Right lung (tissue), 5 donors: ENCODE measurements around the gene KAT7. TPM values are rescaled to one million over a fixed set of nuclear protein-coding genes. Genes with fewer than 3 reads are reported as not detected.

ENCODE experiments used
- DNase-seq, 2 donors: peaks; one replicate each; pipeline ENCODE4 v3.0.0-alpha.2; 2013
- polyA plus RNA-seq, 5 donors: library from polyadenylated mRNA; unstranded; fragments of 120-200 nt; gene quantifications; one replicate each; pipeline versions ENCODE4 v1.2.1 to v1.2.3, GENCODE V29; 2013; ENCODE audit warnings: inconsistent platforms in 1 of 5, low replicate concordance in 1 of 5; ENCODE audit not compliant: insufficient read length in 5 of 5, insufficient read depth in 1 of 5

The KAT7 gene
- polyA plus RNA-seq, 5 donors = 39.5 to 53.5 (median 51.3) TPM

DNA sequence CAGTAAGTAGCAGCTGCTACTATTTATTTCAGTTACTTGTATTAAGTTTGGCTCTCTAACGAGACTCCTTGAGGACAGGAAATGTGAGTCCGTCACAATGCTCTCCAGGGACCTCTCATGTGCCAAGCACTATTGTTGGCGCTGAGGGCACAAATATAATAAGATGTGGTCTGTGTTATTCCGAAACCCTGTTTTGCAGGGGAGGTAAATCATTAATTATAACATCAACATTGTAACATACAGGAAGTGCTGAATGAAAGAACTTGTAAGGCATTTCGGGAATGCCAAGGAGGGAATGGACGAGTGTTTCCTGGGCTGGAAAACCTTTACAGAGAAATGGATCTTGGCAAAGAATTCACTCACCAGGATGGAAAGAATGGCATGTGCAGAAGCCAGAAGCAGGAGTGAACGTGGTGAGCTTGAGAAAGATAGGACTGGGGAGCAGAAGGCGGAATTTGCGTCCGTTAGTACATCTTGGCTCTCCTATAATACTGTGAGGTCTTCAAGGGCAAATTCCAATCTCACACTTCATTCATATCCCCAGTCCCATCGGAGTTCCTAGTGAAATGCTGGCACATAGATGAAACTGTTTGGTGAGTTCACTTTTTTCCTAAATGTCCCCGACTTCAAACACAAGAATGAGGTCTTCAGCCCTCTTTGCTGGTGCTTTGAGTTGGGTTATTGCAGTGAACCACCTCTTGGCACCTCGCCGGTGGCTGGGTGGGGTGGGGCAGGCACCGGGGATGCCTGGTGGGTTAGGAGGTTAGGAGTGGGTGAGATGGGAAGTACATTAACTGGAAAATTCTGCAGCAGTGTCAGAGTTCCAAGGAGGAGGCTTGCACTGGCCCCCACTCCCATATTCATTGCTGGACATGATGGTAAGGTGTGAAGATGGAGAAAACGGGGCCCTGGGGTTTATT lies 47.9 kb downstream of the KAT7 start:
- peak; percentile 62 to 63 for DNase-seq

DNA sequence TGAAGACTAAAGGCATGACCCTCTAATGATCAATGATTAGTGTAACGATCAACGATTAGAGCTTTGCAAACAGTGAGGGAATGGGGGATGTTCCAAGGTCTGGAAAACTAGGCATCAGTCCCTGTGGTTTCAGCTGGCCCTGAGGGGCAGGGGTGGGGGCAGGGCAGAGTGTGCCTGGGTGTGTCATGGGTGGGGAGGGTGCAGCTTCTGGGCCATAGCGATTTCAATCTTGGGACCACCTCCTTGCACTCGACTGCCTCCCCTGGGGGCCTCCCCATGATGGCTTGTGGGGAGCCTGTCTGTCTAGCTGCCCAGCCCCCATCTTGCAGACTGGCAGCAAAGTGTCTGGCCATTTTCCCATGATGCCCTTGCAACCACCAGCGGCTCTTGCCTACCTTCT lies 51.0 kb downstream of the KAT7 start:
- no peak for DNase-seq

DNA sequence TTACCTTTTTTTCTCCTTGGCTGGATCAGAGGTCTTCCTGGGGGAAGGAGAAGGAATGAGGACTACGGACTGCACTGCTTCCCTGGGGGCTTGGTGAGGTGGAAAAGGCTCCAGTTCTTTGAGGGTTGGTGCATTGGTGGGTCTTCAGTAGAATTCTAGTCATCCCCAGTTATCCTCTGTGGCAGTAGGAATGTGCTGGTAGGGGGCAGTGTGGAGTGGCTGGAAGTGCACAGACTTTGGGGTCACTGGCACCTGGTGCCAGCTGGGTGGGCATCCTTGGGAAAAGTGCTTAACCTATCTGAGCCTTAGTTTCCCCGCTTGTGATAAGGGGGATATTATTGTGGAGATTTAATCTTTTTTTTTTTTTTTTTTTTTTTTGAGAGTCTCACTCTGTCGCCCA lies 53.1 kb downstream of the KAT7 start:
- no peak for DNase-seq

- DNase-seq = no peak
Observed at GRCh38 chr17:49842371-49842770, 53.9 kb downstream of the KAT7 start.

GRCh38 chr17:49842846-49843245 lies 54.4 kb downstream of the KAT7 start:
- DNase-seq = no peak

DNA sequence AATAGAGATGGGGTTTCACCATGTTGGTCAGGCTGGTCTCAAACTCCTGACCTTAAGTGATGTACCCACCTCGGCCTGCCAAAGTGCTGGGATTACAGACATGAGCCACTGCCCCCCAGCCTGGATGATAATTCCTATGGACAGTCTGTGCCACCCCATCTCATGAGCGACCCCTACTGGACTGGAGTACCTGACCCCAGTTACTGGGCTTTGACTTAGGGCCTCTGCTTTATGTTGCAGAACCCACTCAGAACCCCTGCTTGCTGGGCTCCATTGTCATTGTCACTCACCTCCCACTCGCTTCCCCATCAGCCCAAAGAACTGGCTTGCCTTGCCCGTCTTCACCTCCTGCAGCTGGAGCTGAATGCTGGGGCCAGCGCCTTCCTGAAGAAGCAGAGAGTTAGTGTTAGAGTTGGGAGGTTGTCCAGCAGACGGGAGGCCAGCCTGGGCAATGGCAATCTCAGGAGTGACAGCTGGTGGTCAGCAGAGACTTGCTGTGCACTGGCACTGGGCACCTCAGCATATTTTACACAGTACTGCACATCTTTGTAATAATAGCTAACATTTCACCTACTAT lies 55.4 kb downstream of the KAT7 start:
- no peak for DNase-seq

DNA sequence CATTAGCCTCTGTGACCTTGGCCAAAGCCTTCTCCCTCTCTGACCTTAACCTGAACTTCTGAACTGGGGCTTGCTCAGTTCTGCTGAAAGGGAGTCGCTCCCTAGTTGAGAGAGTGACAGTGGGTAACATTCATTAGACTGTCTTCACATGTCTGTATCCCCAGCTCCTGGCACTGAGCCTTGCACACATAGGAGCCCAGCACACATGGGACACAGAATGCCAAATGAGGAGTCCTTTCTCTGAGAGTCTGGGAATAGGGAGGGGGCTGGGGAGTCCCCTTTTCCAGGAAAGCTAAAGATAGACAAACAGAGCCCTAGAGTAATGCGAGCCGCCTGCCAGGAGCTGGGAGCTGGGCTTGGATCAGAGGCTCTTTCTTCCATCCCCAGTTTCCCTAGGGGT lies 56.8 kb downstream of the KAT7 start:
- no peak for DNase-seq

- DNase-seq = no peak
Observed at GRCh38 chr17:49846938-49847712, 58.6 kb downstream of the KAT7 start.

DNA sequence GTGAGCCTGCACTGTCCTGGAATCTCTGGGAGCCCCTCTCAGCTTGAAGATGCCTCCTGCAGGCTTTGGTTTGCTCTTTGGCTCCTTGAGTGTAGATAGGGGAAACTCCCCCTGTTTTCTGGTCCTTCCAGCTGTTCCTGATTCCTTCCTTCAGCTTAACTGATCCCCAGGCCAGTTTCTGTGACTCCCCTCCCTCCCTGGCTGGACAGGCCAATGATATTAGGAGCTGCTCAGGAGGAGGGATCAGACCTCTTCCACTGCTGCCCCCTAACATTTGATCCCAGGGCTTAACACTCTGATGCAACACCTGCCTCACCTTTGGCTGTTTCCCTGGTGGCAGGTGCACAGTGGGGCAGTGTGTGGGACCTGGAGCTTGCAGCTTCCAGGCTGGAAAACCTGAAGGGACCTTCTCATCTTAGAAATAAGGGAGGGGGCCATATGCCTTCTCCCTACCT lies 59.6 kb downstream of the KAT7 start, which contains the start of gene TAC4:
Gene TAC4, minus strand, starts transcription at position 51 of the 455 bp plus-strand sequence. CDS start 52 bp downstream, outside the sequence.
- no peak for DNase-seq

GRCh38 chr17:49848739-49849138 lies 60.3 kb downstream of the KAT7 start:
- no peak for DNase-seq

GRCh38 chr17:49850218-49850610 lies 61.7 kb downstream of the KAT7 start:
- no peak for DNase-seq

GRCh38 chr17:49850772-49851386 lies 62.4 kb downstream of the KAT7 start:
- no peak for DNase-seq

DNA sequence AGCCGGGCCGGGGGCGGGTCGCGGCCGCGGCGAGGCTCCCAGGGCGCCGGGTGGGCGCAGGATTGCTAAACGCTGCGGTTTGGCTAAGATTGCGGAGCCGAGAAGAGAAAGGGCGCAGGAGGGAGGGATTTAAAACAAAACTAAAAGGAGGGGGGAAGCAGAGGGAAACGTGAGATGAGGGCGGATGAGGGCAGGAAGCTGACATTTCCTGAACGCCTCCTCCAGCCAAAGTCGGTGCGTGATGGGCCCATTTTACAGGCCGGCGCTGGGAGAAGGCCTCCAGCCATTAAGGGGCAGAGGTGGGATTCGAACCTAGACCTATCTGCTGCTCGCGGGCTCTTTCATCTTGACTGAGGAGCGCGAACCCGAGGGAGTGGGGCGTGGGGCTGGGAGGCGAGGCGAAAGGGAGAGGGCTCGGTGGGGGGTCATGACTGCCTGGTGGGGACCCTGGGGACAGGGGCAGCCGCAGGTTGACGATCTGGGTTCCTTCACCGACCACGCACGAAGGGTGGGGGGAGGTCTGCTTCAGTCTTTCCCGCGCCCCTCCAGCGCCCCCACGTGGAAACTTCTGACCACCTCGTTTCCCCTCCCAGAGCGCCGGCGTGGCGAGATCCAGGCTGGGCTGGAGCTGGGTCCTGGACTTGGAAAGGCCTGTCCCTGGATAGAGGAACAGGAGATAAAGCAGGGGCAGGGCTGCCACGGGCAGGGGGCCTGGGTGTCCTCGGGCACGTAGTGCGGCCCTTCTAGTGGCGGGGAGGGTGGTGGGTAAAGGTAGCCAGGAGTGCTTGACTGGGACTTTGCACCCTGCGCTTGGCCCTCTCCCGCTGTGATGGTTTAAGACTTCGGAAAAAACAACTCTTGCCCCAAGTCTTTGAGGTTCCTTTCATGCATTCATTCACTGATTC lies 63.2 kb downstream of the KAT7 start:
- peak; percentile 51 to 58 for DNase-seq

- no peak for DNase-seq
Observed at GRCh38 chr17:49853470-49854015, 65.1 kb downstream of the KAT7 start.

DNA sequence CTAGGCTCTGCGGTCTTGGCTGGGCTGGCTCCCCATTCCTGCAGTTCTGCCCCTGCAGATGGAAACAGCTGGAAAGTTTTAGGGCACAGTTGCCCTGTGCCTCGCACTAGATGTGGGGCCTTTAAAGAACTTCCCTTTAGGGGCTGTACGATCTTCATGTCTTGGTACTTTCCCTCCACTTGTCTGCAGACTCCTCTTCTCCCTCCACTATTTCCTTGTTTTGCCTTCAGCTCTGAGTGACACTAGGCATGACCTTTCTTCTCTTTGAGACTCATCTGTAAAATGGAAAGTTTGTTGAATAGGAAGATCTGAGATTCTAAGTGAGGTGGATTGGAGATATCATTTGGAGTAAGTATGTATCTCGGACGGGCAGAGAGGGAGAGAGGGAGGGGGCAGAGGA lies 65.6 kb downstream of the KAT7 start:
- no peak for DNase-seq

GRCh38 chr17:49858796-49859195 lies 70.3 kb downstream of the KAT7 start:
- DNase-seq = no peak

- no peak for DNase-seq
Observed at GRCh38 chr17:49859991-49860953, 71.8 kb downstream of the KAT7 start.

DNA sequence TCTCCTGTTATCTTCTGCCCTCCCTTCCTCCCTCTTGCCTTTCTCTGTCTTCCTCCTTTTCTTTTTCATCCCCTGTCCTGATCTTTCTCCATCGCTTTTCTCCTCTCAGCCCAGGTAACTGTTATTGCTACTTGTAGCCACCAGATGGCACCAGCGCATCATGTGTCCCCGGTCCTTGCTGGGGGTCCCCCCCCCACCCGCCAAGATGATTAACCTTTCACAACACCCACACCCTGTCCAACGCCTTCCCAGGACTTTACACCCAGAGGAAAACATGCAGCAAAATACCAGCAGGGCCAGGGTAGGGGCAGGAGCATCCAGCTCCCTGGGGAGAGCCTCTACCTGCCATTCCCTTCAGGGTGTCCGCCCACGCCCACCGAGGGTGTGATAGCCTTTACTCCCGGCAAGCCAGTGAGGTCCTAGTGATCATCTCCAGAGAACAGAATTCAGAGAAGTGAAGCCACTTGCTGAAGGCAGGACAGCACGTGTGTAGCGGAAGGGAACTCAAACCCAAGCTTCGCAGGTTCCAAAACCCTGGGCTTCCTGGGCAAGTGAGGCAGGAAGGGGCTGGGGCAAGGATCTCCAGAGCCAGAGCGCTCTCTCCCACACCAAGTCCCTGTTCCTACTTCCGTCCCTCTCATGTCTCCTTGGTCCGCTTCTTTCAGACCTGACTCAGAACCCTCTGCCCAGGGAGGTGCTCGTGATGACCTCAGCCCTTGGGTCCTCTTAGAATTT lies 72.8 kb downstream of the KAT7 start:
- DNase-seq = peak in 1 of 2 donors; percentile 37
